ENCODE data around the gene IL27RA.

DNA sequence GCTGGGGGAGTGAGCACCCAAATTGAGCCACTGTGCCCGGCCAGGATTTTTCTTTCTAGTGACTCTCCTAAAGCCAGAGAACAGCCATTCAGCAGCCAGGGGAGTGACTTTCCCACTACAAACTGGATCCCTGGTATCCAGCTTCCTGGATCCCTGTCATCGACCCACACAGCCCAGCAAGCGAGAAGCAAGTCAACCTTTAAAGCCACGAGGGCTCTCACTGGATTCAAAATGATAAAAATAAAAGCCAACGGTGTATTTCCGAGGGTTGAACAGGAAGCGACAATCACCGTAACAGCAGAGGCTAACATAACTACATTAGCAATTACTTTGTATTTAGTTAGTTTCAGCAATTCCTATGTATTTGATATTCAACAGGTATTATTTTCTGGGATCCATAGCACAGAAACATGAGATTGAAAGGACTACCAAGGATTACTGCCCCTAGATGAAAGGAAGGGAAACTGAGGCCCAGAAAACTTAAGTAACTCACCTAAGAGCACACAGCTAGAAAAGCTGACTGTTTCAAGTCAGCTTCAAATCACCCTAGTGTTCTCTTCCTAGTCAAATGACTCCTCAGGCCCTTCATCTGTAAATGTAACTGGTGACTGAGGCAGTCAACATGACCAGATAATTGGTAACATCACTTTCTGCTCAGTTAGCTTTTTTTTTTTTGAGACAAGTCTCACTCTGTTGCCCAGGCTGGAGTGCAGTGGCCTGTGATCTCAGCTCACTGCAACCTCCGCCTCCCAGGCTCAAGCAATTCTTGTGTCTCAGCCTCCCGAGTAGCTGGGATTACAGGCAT lies 28.1 kb upstream of the IL27RA start:
- TF ChIP-seq, protein P1, sequence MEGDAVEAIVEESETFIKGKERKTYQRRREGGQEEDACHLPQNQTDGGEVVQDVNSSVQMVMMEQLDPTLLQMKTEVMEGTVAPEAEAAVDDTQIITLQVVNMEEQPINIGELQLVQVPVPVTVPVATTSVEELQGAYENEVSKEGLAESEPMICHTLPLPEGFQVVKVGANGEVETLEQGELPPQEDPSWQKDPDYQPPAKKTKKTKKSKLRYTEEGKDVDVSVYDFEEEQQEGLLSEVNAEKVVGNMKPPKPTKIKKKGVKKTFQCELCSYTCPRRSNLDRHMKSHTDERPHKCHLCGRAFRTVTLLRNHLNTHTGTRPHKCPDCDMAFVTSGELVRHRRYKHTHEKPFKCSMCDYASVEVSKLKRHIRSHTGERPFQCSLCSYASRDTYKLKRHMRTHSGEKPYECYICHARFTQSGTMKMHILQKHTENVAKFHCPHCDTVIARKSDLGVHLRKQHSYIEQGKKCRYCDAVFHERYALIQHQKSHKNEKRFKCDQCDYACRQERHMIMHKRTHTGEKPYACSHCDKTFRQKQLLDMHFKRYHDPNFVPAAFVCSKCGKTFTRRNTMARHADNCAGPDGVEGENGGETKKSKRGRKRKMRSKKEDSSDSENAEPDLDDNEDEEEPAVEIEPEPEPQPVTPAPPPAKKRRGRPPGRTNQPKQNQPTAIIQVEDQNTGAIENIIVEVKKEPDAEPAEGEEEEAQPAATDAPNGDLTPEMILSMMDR (conservative IDR thresholded peaks at IDR 0.05; ENCODE audit: low read length): no peak
- TF ChIP-seq EZH2phosphoT487 (IDR thresholded peaks at IDR 0.05; ENCODE audit: borderline replicate concordance, low read depth, low read length): no peak

All from OCI-LY7 (cell line).